Upper lobe of left lung (tissue), 6 donors: ENCODE measurements around the gene DLG2. TPM values are rescaled to one million over a fixed set of nuclear protein-coding genes. Genes with fewer than 3 reads are reported as not detected.

Experiments used
- ATAC-seq, 2 donors: fragments of 200-7000 bp; cut with Tn5 transposase; one replicate each; pipeline ENCODE4 v1.9.1; 2022; ENCODE audit warnings: mild to moderate bottlenecking in 2 of 2, moderate library complexity in 2 of 2; ENCODE audit not compliant: low FRiP score in 2 of 2
- DNase-seq, 2 donors: peaks; one replicate each; pipeline ENCODE4 v3.0.0-alpha.2; 2019 to 2020
- H3K27ac ChIP-seq, 4 donors: fragments of 200-600 bp; sonication (generic); one replicate each; pipeline ENCODE4 v1.5.1; 2016 to 2019
- H3K27me3 ChIP-seq, 4 donors: fragments of 200-600 bp; sonication (generic); one replicate each; pipeline ENCODE4 v1.5.1; 2017 to 2019
- H3K36me3 ChIP-seq, 4 donors: fragments of 200-600 bp; sonication (generic); one replicate each; pipeline ENCODE4 v1.5.1; 2016 to 2019
- H3K4me1 ChIP-seq, 4 donors: fragments of 200-600 bp; sonication (generic); one replicate each; pipeline ENCODE4 v1.5.1; 2018 to 2019
- H3K4me3 ChIP-seq, 4 donors: fragments of 200-600 bp; sonication (generic); one replicate each; pipeline ENCODE4 v1.5.1; 2017 to 2019; ENCODE audit warnings: mild to moderate bottlenecking in 2 of 4, moderate library complexity in 1 of 4
- H3K9me3 ChIP-seq, 4 donors: fragments of 200-600 bp; sonication (generic); one replicate each; pipeline ENCODE4 v1.5.1; 2018 to 2019
- CTCF ChIP-seq, 6 experiments: fragments of 450-650 bp in 4 of 6; fragments of 200-600 bp in 2 of 6; sonication (generic) in 2 of 6; IDR thresholded peaks; one replicate each; pipeline ENCODE4 v1.5.1; 2016 to 2019; ENCODE audit warnings: antibody characterized with exemption in 6 of 6
- EP300 ChIP-seq, 4 donors: sonication (generic); formaldehyde crosslinking; IDR thresholded peaks; one replicate each; pipeline ENCODE4 v1.5.1; 2017; ENCODE audit warnings: antibody characterized with exemption in 4 of 4, control low read depth in 2 of 4
- POLR2A ChIP-seq, 4 donors: fragments of 450-650 bp; IDR thresholded peaks; one replicate each; pipeline ENCODE4 v1.5.1; 2016 to 2017; ENCODE audit warnings: antibody characterized with exemption in 4 of 4, mild to moderate bottlenecking in 2 of 4
- POLR2AphosphoS5 ChIP-seq, 2 donors: sonication (generic); formaldehyde crosslinking; IDR thresholded peaks; one replicate each; pipeline ENCODE4 v1.5.1; 2017; ENCODE audit warnings: antibody characterized with exemption in 2 of 2
- WGBS, 2 donors: methylation state at CpG; one replicate each; pipeline ENCODE4 v1.1.5; 2017 to 2018; 5-methylcytosine and 5-hydroxymethylcytosine counted together
- total RNA-seq, 6 donors: library from RNA; depleted of rRNA in 4 of 6; stranded (reverse); fragments of >200 nt in 4 of 6; gene quantifications; one replicate each; pipeline versions ENCODE4 v1.1.0 to v1.2.1, GENCODE V29; 2016 to 2021
- donor health status: DM: no; HTN: no; CAD: no; lungs with moderate emphysema.
- donor health status: DM: no; HTN: yes; CAD: no; lungs with severe emphysema.

Gene DLG2
- total RNA-seq, 6 donors from 2014 or later = 3.4 to 37.7 (median 9.1) TPM

GRCh38 chr11:84685976-84686375 lies 941.2 kb downstream of the DLG2 start:
- TF ChIP-seq POLR2AphosphoS5 (IDR thresholded peaks at IDR 0.05) (no peak), EP300 (IDR thresholded peaks at IDR 0.05) (no peak), CTCF (IDR thresholded peaks at IDR 0.05) (no peak), POLR2A (IDR thresholded peaks at IDR 0.05) (no peak)
- no peaks in the 10 kb centered on the region for H3K36me3 ChIP-seq
- H3K4me3 ChIP-seq = no peak overlapping the region
- H3K4me1 ChIP-seq = no peaks in the 10 kb centered on the region
- H3K9me3 ChIP-seq = no peaks in the 10 kb centered on the region
- no peaks in the 10 kb centered on the region for H3K27me3 ChIP-seq
- no peak for DNase-seq
- no peak overlapping the region for H3K27ac ChIP-seq
- WGBS, 2 donors = 85 to 86% methylated on average over 6 of the region's 6 CpGs
- no peak for ATAC-seq

- H3K36me3 ChIP-seq = no peaks in the 10 kb centered on the region
- no peak overlapping the region for H3K4me3 ChIP-seq
Observed at GRCh38 chr11:84685149-84685548, 942.0 kb downstream of the DLG2 start.

DNA sequence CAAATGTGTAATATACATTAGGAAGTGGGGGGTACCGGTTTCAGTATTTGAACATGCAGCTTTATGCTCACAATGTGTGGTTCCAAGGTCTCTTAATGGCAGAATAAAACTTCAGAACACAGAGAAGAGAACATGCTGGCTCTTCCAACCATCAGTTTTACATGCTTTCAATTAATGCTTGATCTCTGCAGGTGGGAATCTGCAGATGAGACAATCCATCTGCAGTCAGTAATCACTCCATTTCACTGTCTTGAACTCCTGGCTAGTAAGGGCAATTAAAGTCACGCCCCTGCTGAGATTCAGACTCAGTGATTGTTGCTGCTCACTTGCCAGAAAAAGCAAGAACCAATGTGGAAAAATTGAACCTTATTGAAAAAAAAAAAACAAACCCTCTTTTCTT lies 945.7 kb downstream of the DLG2 start:
- Histone ChIP-seq H3K27me3 (no peaks in the 10 kb centered on the region), H3K9me3 (no peaks in the 10 kb centered on the region), H3K27ac (no peak overlapping the region), H3K36me3 (no peaks in the 10 kb centered on the region), H3K4me3 (no peak overlapping the region), H3K4me1 (no peaks in the 10 kb centered on the region)
- no peak for TF ChIP-seq EP300 (IDR thresholded peaks at IDR 0.05)
- ATAC-seq (no peak), DNase-seq (no peak)
- 76 to 77% methylated on average over 2 of the region's 2 CpGs for WGBS, 2 donors

More at GRCh38 chr11:84685149-84685548, 942.0 kb downstream of the DLG2 start:
- DNase-seq = no peak
- no peaks in the 10 kb centered on the region for H3K9me3 ChIP-seq
- H3K27ac ChIP-seq = no peak overlapping the region
- TF ChIP-seq CTCF (IDR thresholded peaks at IDR 0.05) (no peak), EP300 (IDR thresholded peaks at IDR 0.05) (no peak), POLR2A (IDR thresholded peaks at IDR 0.05) (no peak), POLR2AphosphoS5 (IDR thresholded peaks at IDR 0.05) (no peak)
- no peaks in the 10 kb centered on the region for H3K27me3 ChIP-seq
- no peaks in the 10 kb centered on the region for H3K4me1 ChIP-seq
- ATAC-seq = no peak

- WGBS, 2 donors = 78 to 83% methylated on average over 5 of the region's 5 CpGs
Observed at GRCh38 chr11:84675396-84676025, 951.6 kb downstream of the DLG2 start.

DNA sequence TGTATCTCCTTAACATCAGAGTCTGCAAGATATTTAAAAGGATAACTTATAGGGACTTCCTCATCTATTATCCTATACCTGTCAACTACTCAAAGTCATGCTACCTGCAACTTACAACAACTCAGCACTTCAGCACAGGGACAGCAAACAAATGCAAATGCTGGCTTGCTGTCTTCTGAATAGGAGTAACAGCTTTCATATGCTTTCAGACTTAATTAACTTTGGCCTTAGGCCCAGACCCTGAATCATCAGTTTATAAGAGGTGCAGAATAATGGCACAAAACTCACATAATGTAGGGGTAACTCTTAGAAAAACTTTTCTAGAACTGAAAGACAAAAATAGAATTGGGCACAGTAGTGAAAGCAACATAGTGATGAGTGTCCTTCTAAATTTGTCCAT lies 953.4 kb downstream of the DLG2 start:
- Histone ChIP-seq H3K9me3 (no peaks in the 10 kb centered on the region), H3K4me1 (no peaks in the 10 kb centered on the region), H3K27ac (no peak overlapping the region), H3K36me3 (no peaks in the 10 kb centered on the region), H3K27me3 (no peaks in the 10 kb centered on the region), H3K4me3 (no peak overlapping the region)
- ATAC-seq = no peak
- DNase-seq = no peak
- no peak for TF ChIP-seq POLR2AphosphoS5 (IDR thresholded peaks at IDR 0.05)
- TF ChIP-seq CTCF (IDR thresholded peaks at IDR 0.05) = no peak
- TF ChIP-seq POLR2A (IDR thresholded peaks at IDR 0.05) = no peak
- TF ChIP-seq EP300 (IDR thresholded peaks at IDR 0.05) = no peak

More at GRCh38 chr11:84675396-84676025, 951.6 kb downstream of the DLG2 start:
- no peak overlapping the region for H3K4me3 ChIP-seq
- H3K4me1 ChIP-seq = no peaks in the 10 kb centered on the region
- H3K36me3 ChIP-seq = no peaks in the 10 kb centered on the region
- no peak for DNase-seq
- H3K27ac ChIP-seq = no peak overlapping the region
- H3K9me3 ChIP-seq = no peaks in the 10 kb centered on the region
- ATAC-seq = no peak
- TF ChIP-seq CTCF (IDR thresholded peaks at IDR 0.05) = no peak
- TF ChIP-seq POLR2A (IDR thresholded peaks at IDR 0.05) = no peak
- TF ChIP-seq POLR2AphosphoS5 (IDR thresholded peaks at IDR 0.05) = no peak
- TF ChIP-seq EP300 (IDR thresholded peaks at IDR 0.05) = no peak
- H3K27me3 ChIP-seq = no peaks in the 10 kb centered on the region
